ENCODE data around the gene PIAS2. TPM values are rescaled to one million over a fixed set of nuclear protein-coding genes. Genes with fewer than 3 reads are reported as not detected.

The PIAS2 gene
- total RNA-seq, 1 experiment from 2014 or later, result 33.6 TPM

GRCh38 chr18:46893360-46893759, 23.9 kb downstream of the PIAS2 start:
- no peaks in the 10 kb centered on the region for H3K27me3 Mint-ChIP-seq (ENCODE audit: unreplicated experiment)
- H3K36me3 Mint-ChIP-seq (ENCODE audit: insufficient read depth, unreplicated experiment), result peaks cover 5% of the 10 kb centered on the region
- intact Hi-C loops (cut with micrococcal nuclease; ENCODE audit: unreplicated experiment), result no loop called here
- no peak for DNase-seq
- TF ChIP-seq CTCF (IDR thresholded peaks at IDR 0.05; ENCODE audit: unreplicated experiment), result no peak
- CTCF ChIA-PET, result no interaction called here
- no peaks in the 10 kb centered on the region for H3K4me1 Mint-ChIP-seq (ENCODE audit: low read depth, unreplicated experiment)
- no peak overlapping the region for H3K27ac Mint-ChIP-seq (ENCODE audit: unreplicated experiment)
- no TSS peak for BruUV-seq (replicated peaks)
- H3K9me3 Mint-ChIP-seq (ENCODE audit: low read depth, unreplicated experiment), result peaks cover 5% of the 10 kb centered on the region
- H3K4me3 Mint-ChIP-seq (ENCODE audit: low read depth, unreplicated experiment), result no peak overlapping the region

DNA sequence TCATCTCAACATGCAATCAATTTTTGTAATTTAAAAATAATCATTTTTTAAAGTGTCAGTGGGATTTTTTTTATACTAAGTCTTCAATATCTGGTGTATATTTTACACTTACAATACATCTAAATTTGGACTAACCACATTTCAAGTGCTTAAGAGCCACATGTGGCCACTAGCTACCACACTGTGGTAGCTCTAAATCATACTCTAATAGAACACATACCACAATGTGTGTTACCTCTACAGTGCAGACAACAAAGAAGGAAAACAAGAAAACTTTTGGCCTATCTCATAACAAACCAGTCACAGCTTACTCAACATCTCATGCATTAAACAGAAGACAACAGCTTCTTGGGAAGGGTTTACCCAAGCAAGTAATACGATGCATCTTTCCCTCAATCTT, 24.5 kb downstream of the PIAS2 start:
- H3K27ac Mint-ChIP-seq (ENCODE audit: unreplicated experiment), result no peak overlapping the region
- CTCF ChIA-PET, result no interaction called here
- no TSS peak for BruUV-seq (replicated peaks)
- no peak overlapping the region for H3K4me3 Mint-ChIP-seq (ENCODE audit: low read depth, unreplicated experiment)
- TF ChIP-seq CTCF (IDR thresholded peaks at IDR 0.05; ENCODE audit: unreplicated experiment), result no peak
- DNase-seq, result no peak
- peaks cover 5% of the 10 kb centered on the region for H3K9me3 Mint-ChIP-seq (ENCODE audit: low read depth, unreplicated experiment)
- H3K27me3 Mint-ChIP-seq (ENCODE audit: unreplicated experiment), result no peaks in the 10 kb centered on the region
- intact Hi-C loops (cut with micrococcal nuclease; ENCODE audit: unreplicated experiment), result no loop called here
- H3K36me3 Mint-ChIP-seq (ENCODE audit: insufficient read depth, unreplicated experiment), result peaks cover 7% of the 10 kb centered on the region
- H3K4me1 Mint-ChIP-seq (ENCODE audit: low read depth, unreplicated experiment), result no peaks in the 10 kb centered on the region

GRCh38 chr18:46891742-46892214, 25.5 kb downstream of the PIAS2 start:
- H3K27ac Mint-ChIP-seq (ENCODE audit: unreplicated experiment), result no peak overlapping the region
- intact Hi-C loops (cut with micrococcal nuclease; ENCODE audit: unreplicated experiment), result no loop called here
- peaks cover 7% of the 10 kb centered on the region for H3K36me3 Mint-ChIP-seq (ENCODE audit: insufficient read depth, unreplicated experiment)
- H3K9me3 Mint-ChIP-seq (ENCODE audit: low read depth, unreplicated experiment), result peaks cover 8% of the 10 kb centered on the region
- CTCF ChIA-PET, result no interaction called here
- TF ChIP-seq CTCF (IDR thresholded peaks at IDR 0.05; ENCODE audit: unreplicated experiment), result no peak
- no peaks in the 10 kb centered on the region for H3K27me3 Mint-ChIP-seq (ENCODE audit: unreplicated experiment)
- BruUV-seq (replicated peaks), result no TSS peak
- H3K4me1 Mint-ChIP-seq (ENCODE audit: low read depth, unreplicated experiment), result no peaks in the 10 kb centered on the region
- no peak for DNase-seq
- no peak overlapping the region for H3K4me3 Mint-ChIP-seq (ENCODE audit: low read depth, unreplicated experiment)

DNA sequence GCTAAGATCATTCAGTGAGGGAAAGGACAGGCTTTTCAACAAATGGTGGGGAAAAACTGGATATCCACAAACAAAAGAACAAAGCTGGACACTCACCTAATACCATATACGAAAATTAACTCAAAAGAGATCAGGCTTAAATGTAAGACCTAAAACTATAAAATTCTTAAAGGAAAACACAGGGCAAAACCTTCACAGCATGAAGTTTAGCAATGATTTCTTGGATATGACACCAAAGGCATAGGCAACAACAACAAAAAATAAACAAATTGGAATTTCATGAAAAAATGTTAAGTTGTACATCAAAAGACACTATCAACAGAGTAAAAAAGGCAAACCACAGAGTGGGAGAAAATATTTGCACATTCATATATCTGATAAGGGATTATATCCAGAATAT, 28.3 kb downstream of the PIAS2 start:
- TF ChIP-seq CTCF (IDR thresholded peaks at IDR 0.05; ENCODE audit: unreplicated experiment), result no peak
- Mint-ChIP-seq H3K27me3 (ENCODE audit: unreplicated experiment) (no peaks in the 10 kb centered on the region), H3K4me3 (ENCODE audit: low read depth, unreplicated experiment) (no peak overlapping the region), H3K9me3 (ENCODE audit: low read depth, unreplicated experiment) (peaks cover 8% of the 10 kb centered on the region), H3K4me1 (ENCODE audit: low read depth, unreplicated experiment) (no peaks in the 10 kb centered on the region), H3K36me3 (ENCODE audit: insufficient read depth, unreplicated experiment) (peaks cover 7% of the 10 kb centered on the region), H3K27ac (ENCODE audit: unreplicated experiment) (no peak overlapping the region)
- DNase-seq, result no peak
- intact Hi-C loops (cut with micrococcal nuclease; ENCODE audit: unreplicated experiment), result no loop called here
- CTCF ChIA-PET, result no interaction called here
- no TSS peak for BruUV-seq (replicated peaks)
